OCI-LY3 (cell line): ENCODE results near the gene FAM120A.

Experiments
- EZH2phosphoT487 ChIP-seq: fragments of 200-600 bp; shearing (Covaris generic); IDR thresholded peaks from 2 replicates; pipeline ENCODE4 v1.6.1; 2018; ENCODE audit warnings: antibody characterized with exemption, mixed run types, low read depth
- TF ChIP-seq, protein P1 (sequence below): fragments of 200-600, 300-600 bp; sonication (generic); IDR thresholded peaks from 2 replicates; pipeline ENCODE4 v1.5.1; 2014; ENCODE audit warnings: antibody characterized with exemption, low read length, low read depth

- TF ChIP-seq, protein P1, sequence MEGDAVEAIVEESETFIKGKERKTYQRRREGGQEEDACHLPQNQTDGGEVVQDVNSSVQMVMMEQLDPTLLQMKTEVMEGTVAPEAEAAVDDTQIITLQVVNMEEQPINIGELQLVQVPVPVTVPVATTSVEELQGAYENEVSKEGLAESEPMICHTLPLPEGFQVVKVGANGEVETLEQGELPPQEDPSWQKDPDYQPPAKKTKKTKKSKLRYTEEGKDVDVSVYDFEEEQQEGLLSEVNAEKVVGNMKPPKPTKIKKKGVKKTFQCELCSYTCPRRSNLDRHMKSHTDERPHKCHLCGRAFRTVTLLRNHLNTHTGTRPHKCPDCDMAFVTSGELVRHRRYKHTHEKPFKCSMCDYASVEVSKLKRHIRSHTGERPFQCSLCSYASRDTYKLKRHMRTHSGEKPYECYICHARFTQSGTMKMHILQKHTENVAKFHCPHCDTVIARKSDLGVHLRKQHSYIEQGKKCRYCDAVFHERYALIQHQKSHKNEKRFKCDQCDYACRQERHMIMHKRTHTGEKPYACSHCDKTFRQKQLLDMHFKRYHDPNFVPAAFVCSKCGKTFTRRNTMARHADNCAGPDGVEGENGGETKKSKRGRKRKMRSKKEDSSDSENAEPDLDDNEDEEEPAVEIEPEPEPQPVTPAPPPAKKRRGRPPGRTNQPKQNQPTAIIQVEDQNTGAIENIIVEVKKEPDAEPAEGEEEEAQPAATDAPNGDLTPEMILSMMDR = no peak
- no peak for TF ChIP-seq EZH2phosphoT487
Measured at GRCh38 chr9:93560991-93561390, 109.5 kb downstream of the FAM120A start.
